CMK (cell line): ENCODE results near the gene MYRFL.
"Not testable (repeated sequence)": the region's sequence is repeated elsewhere in the genome, so short reads cannot be mapped to it uniquely, and the experiment has no call there.

ENCODE experiments used
- DNase-seq: peaks from one replicate; pipeline ENCODE4 v3.0.0-alpha.2; 2010; ENCODE audit warnings: low read depth

Gene MYRFL

GRCh38 chr12:69988481-69989321 is 163.7 kb downstream of the MYRFL start:
- DNase-seq, result no peak

GRCh38 chr12:69991690-69992288 is 166.8 kb downstream of the MYRFL start:
- DNase-seq, result no peak

- no peak for DNase-seq
Observed at GRCh38 chr12:69993433-69993832, 168.4 kb downstream of the MYRFL start.

GRCh38 chr12:69994086-69994485 is 169.1 kb downstream of the MYRFL start:
- DNase-seq, result not testable (repeated sequence)

GRCh38 chr12:69994724-69995173 is 169.7 kb downstream of the MYRFL start:
- DNase-seq, result no peak

GRCh38 chr12:69996241-69996640 is 171.2 kb downstream of the MYRFL start:
- DNase-seq, result no peak

- DNase-seq, result no peak
Observed at GRCh38 chr12:69996722-69997121, 171.7 kb downstream of the MYRFL start.

GRCh38 chr12:69998011-69998410 is 173.0 kb downstream of the MYRFL start:
- no peak for DNase-seq

GRCh38 chr12:69998922-69999321 is 173.9 kb downstream of the MYRFL start:
- DNase-seq, result no peak

GRCh38 chr12:69999561-69999960 is 174.5 kb downstream of the MYRFL start:
- DNase-seq, result no peak

- no peak for DNase-seq
Observed at GRCh38 chr12:70002097-70002911, 177.3 kb downstream of the MYRFL start.

GRCh38 chr12:70002912-70003255 is 177.9 kb downstream of the MYRFL start:
- DNase-seq, result no peak

- DNase-seq, result no peak
Observed at GRCh38 chr12:70005864-70006618, 181.0 kb downstream of the MYRFL start.

GRCh38 chr12:70006619-70006973 is 181.6 kb downstream of the MYRFL start:
- no peak for DNase-seq

GRCh38 chr12:70007687-70008086 is 182.7 kb downstream of the MYRFL start:
- no peak for DNase-seq
